ENCODE results near the gene IL36B.
"Not testable (repeated sequence)": the region's sequence is repeated elsewhere in the genome, so short reads cannot be mapped to it uniquely, and the experiment has no call there.

Gene IL36B
- 0 to 0.12 (median 0) reads per million in 4 experiments for total RNA-seq

GRCh38 chr2:113052396-113052917, at the start of gene IL36B:
TSS of gene IL36B (minus strand) at chr2:113052867.
- DNase-seq: no peak

- DNase-seq: no peak
These were observed 49.5 kb upstream of the IL36B start for GRCh38 chr2:113102133-113102532.

GRCh38 chr2:113098532-113098931, 45.9 kb upstream of the IL36B start:
- no peak for DNase-seq

- DNase-seq: no peak
These were observed 45.4 kb upstream of the IL36B start for GRCh38 chr2:113098041-113098440.

GRCh38 chr2:113096842-113097618, 44.4 kb upstream of the IL36B start:
- DNase-seq: not testable (repeated sequence)

- DNase-seq: not testable (repeated sequence)
These were observed 43.6 kb upstream of the IL36B start for GRCh38 chr2:113096306-113096705.

- DNase-seq: no peak
These were observed 40.9 kb upstream of the IL36B start for GRCh38 chr2:113093613-113093977.

- no peak for DNase-seq
These were observed 40.4 kb upstream of the IL36B start for GRCh38 chr2:113092864-113093612.

GRCh38 chr2:113091231-113091896, 38.7 kb upstream of the IL36B start:
- DNase-seq: no peak

- DNase-seq: no peak
These were observed 37.2 kb upstream of the IL36B start for GRCh38 chr2:113089916-113090315.

- DNase-seq: no peak
These were observed 35.7 kb upstream of the IL36B start for GRCh38 chr2:113088213-113088992.

GRCh38 chr2:113085542-113085941, 32.9 kb upstream of the IL36B start:
- no peak for DNase-seq

- no peak for DNase-seq
These were observed 31.8 kb upstream of the IL36B start for GRCh38 chr2:113084249-113085000.

GRCh38 chr2:113083296-113083695, 30.6 kb upstream of the IL36B start:
- DNase-seq: no peak

GRCh38 chr2:113081488-113082210, 29.0 kb upstream of the IL36B start:
- no peak for DNase-seq

- no peak for DNase-seq
These were observed 27.5 kb upstream of the IL36B start for GRCh38 chr2:113080134-113080533.

GRCh38 chr2:113079131-113079530, 26.5 kb upstream of the IL36B start:
- no peak for DNase-seq

- DNase-seq: no peak
These were observed 25.7 kb upstream of the IL36B start for GRCh38 chr2:113078350-113078839.

GRCh38 chr2:113077921-113078320, 25.3 kb upstream of the IL36B start:
- no peak for DNase-seq

GRCh38 chr2:113076954-113077669, 24.4 kb upstream of the IL36B start:
- DNase-seq: no peak

Data from effector CD8-positive, alpha-beta T cell (primary cell).